CD4-positive, alpha-beta T cell treated with Interleukin-10 for 1 hour (primary cell): ENCODE measurements around the gene TOP3A.
A peak's percentile ranks its signal among the peaks of the same experiment; 100 is the strongest.

Experiments used
- DNase-seq: peaks from one replicate; pipeline ENCODE4 v3.0.0-alpha.2; 2020

Gene TOP3A

GRCh38 chr17:18270046-18270931 is 44.5 kb downstream of the TOP3A start:
- no peak for DNase-seq

DNA sequence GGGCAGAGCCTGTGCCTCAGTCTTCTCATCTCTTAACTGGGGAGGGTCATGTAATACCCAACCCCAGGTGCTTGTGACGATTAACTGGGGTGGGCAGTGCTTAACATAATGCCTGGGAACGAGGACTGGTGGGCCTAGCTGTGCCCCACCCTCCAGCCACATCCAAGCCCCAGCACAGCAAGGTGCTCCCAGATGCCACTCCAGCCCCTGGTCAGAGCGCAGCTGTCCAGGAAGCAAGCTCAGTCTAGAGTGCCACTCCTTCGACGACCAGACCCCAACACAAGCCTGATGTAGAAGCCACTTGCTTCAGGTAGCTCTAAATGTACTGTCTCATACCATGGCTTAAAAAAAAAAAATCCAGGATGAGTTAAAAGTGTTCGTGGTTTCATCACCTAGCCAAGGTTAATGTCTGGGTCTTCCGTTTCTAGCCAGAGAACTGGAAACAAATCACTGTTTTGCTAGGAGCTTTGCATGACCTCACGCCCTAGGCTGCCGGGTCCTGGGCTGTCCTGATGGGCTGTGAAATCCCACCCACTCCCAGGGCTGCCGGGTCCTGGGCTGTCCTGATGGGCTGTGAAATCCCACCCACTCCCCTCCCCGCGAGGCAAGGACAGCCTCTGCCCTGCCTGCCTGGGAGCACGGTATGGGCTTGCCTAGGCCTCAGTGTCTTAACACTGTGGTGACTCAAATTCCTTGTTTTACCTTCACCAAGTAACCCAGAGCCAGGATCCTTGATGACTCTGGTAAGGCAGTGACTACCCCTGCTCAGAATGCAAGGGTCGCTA is 46.7 kb downstream of the TOP3A start:
- no peak for DNase-seq

DNA sequence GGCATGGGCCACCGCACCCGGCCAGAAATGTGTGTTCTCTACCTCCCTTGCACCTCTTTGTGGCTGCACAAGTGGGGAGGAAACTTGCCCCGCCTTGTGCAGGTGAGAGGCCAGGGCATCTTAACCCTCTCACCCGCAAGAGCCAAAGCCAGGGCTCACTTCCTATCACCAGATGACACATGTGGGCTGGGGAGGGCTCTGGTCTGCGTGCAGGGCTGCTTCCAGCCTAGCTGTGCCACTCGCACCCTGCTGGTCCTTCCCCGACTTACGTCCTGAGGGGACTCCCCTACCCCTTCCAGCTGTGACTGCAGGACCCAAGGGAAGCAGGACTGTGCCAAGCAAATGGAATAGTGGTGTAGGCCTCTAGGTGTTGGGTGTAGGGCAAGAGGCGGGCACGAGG is 47.4 kb downstream of the TOP3A start:
- DNase-seq = no peak

DNA sequence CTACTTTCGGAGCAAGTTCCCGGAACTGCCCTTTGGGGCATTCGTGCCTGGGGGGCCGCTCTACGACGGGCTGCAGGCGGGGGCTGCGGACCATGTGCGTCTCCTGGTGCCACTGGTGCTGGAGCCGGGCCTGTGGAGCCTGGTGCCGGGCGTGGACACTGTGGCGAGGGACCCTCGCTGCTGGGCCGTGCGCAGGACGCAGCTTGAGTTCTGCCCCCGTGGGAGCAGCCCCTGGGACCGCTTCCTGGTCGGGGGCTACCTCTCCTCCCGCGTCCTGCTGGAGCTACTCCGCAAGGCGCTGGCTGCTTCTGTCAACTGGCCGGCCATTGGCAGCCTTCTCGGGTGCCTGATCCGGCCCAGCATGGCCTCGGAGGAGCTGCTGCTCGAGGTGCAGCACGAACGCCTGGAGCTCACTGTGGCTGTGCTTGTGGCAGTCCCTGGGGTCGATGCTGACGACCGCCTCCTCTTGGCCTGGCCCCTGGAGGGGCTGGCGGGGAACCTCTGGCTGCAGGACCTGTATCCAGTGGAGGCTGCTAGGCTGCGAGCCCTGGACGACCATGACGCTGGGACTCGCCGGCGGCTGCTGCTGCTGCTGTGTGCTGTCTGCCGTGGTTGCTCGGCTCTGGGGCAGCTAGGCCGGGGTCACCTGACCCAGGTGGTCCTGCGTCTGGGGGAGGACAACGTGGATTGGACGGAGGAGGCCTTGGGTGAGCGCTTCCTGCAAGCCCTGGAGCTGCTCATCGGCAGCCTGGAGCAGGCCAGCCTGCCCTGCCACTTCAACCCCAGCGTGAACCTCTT is 50.7 kb downstream of the TOP3A start:
- no peak for DNase-seq

- DNase-seq = no peak
These were observed 52.2 kb downstream of the TOP3A start for GRCh38 chr17:18262641-18263040.

DNA sequence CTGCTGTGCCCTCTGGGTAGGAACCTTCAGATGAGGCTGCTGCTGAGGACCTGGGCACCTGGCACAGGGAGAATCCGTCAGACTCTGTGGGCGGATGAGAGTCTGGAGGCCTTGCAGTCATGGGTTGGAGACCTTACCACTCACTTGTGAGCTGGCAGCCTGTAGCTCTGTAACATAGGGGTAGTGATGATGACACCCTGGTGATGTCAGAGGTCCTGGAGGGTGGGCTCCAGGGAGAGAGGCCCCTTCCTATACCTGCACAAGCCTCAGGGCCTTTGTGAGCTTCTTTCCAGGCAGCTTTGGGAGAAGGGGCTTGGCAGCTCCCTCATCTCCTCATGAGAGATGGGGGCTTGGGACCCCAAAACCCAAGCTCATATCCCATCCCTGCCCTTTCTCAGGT is 52.7 kb downstream of the TOP3A start:
- no peak for DNase-seq

DNA sequence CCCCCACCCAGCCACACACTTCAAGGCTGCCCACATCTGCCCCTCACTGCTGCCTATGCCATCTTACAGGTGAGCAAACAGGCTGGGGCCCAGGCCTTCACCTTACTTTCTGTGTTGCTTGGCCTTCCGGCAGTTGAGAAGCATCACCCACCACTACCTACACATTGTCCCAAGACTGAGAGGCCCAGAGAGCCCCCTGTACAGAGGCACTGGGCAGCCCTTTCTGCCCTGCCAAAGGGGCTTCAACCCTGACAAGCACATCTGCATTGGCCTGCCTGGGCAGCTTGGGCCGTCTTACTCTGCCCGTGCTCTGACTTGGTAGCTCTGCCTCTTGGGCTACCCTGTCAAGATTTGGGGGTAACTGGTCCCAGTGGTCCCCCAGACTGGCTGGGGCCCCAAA is 53.1 kb downstream of the TOP3A start:
- DNase-seq = no peak

DNA sequence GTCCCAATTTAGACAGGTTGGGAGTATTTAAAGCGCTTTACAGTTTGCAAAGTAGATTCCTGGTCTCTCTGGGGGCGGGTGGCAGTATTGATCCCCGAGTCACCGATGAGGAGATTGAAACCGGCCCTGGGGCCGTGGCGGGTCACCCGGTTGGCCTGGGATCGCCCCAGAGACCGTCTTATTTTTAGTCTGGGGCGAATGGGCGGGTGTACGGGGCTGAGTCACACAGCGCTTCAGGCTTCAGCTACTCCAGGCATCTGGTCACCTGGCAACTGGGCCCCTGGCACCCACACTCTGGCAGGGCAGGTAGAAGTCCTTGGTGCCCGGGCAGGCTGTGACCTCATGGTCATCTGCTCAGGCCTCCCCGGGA is 53.7 kb downstream of the TOP3A start:
- DNase-seq = no peak

DNA sequence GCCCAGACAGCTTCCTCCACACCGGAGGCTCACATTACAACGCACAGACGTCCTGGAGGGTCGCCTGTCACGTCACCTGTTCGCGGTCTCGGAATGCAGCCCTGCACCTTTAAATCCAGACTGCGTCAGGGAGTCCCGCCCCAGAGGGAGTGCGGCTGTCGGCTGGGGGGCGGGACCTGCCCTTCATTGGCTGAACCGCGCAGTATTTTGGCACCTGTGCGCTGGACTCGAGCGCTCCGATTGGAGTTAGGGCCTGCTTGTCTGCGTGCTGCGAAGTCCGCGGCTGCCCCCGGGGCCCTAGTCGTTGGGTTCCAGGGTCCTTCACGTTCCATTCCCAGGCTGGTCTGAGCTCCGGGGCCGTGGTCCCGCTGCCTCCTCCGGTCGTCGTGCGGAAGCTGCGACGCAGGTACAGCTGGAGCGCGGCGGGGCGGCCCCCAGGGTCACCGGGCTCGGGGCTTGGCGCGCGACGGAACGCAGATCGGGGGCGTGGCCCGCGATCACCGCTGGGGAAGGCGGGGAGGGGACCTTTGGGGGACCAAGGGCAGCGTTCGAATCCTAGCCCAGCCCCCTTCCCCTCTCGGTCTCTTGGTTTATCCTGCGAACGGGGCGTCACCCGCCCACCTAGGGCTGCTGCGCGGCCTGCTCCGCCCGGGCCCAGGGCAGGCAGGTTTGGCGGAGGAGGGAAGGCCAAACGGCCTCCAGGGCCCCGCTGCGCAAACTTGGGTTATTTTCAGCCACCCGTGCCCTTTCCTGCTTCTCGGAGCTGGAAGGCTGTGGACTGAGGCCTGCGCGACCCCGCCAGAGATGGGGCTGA is 54.3 kb downstream of the TOP3A start, which contains the start of gene MIEF2:
TSS of gene MIEF2 (plus strand) at position 331 of the 814 bp plus-strand sequence. CDS start 2,059 bp downstream, outside the sequence.
- DNase-seq = peak; percentile 94

DNA sequence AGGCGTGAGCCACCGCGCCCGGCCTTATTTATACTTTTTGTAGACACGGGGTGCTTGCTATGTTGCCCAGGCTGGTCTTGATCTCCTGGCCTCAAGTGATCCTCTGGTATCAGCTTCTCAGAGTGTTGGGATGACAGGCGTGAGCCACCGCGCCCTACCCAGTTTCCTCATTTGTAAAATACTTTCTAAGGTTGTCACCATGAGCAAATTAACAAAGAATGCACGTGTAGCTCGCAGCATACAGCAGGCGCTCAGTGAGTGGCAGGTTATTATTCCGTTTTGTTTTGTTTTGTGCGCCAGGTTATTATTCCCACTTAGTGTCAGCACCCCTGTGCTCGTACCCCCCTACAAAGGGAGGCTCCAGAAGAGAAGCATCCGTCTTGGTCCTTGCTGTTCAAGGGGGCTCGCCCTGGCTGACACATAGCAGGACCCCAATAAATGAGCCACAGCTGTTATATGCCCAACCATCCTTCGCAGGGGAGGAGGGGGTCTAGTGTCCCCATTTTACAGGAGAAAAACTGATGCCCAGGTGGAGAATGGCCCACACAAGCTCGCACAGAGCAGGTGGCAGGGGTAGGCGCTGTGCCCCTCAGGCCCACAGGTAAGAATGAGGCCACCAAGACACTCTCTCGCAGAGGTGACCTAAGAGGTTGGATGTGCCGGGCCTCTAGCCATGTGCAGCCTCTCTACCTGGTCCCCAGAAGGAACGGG is 55.0 kb downstream of the TOP3A start:
- DNase-seq = no peak

DNA sequence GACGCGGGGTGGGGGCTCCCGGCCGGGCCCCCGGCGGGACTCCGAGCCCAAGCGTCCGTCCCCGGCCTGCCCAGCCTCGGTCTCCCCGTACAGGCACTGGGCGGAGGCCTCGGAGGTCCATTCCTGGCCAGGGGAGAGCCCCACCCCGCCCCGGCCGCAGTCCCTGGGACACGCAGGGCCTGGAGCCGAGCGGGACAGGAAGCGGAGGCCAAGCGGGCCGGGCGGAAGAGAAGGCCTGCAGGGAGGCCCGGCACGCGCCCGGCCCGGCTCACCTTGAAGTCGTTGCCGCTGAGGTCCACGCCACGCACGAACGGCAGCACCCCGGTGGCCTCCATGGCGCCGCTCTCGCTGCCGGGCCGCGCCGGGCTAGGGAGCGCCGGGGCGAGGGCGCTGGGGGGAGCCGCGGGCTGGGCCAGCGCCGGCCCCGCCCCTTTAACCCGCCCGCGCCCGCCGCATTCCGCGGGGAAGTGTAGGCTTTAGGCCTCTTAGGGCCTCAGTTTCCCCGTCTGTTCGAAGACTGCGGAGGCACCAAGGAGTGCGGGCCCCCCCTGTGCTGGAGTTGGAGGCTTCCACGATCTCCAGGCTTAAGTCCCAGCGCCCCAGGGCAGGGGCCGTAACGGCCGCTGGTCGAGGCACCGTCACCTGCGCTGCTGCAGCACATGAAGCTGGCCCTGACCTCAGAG is 56.3 kb downstream of the TOP3A start, which contains the start of gene FLII:
TSS of gene FLII (minus strand) at position 383 of the 683 bp plus-strand sequence. CDS start at position 335, 48 bp downstream.
- peak; percentile 59 for DNase-seq

GRCh38 chr17:18257982-18258355 is 56.8 kb downstream of the TOP3A start:
- peak; percentile 40 for DNase-seq

GRCh38 chr17:18257268-18257981 is 57.4 kb downstream of the TOP3A start:
- DNase-seq = peak; percentile 27

DNA sequence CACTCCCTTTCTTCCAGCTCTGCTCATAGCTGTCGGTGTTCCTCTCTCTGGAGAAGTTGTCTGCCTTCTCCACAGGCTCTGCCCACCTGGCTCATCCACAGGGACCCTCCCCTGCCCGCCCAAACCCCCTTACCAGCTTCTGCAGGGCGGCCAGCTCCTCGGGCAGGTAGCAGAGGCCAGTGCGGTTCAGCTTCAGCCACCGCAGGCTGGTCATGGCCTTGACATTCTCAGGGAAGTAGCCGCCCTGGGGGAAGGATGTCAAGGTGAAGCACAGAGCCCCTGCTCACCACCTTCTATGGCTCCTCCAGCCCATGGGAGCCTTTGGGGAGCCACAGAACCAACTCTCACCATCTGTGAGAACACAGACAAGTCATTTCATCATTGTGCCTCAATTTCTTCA is 58.0 kb downstream of the TOP3A start:
- no peak for DNase-seq

DNA sequence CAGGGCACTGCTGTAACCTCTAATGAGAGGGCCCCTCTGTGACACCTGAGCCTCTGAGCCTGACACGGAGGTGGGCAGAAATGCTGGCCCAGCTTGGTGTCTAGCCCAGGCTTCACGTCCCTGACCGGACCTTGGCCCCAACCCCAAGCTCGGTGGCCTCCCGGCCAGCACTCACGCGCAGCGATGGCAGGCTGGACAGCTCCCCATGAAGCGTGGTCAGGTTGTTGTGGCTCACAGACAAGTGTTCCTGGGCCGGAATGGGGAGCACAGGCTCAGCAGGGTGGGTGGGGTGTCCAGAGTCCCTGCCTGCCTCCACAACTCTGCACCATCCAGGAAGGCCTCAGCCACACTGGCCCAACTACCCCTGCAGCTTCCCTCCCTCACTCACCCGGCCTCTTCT is 58.4 kb downstream of the TOP3A start:
- DNase-seq = no peak

- DNase-seq = no peak
These were observed 59.7 kb downstream of the TOP3A start for GRCh38 chr17:18254888-18255649.

- DNase-seq = no peak
These were observed 60.6 kb downstream of the TOP3A start for GRCh38 chr17:18253947-18254821.

DNA sequence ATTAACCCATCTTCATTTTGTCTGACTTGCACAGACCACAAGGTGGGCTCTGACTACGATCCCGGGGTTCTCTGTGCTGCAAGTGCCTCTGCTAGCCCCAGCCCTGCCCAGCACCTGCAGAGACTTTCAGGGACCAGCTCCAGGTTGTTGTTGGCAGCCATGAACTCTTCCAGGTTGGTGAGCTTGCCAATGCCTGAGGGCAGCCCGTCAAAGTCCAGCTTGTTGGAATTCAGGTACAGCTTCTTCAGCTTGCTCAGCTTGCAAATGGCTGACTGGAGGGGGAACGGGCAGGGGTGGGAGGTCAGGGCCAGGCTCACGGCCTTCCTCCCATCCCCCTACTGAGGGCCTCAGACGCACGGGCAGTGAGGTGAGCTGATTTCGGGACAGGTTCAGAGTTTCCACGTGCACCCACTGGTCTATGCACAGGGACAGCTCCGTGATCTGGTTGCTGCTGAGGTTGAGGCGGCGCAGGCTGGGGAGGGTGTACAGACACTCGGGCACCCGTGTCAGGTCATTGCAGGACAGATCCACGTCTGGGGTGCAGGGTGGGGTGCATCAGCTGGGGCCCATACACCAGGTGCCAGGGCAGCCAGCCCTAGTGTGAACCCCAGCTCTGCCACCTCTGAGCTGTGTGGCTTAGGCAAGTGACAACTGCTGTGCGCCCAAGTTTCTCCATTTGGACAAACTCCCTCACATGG is 61.5 kb downstream of the TOP3A start:
- DNase-seq = no peak
